Natural killer cell (primary cell): ENCODE data around the gene SCMH1. TPM values are rescaled to one million over a fixed set of nuclear protein-coding genes. Genes with fewer than 3 reads are reported as not detected.

Experiments used
- ATAC-seq, 3 donors: fragments of 150-1000 bp in 2 of 3; fragments of 200-7000 bp in 1 of 3; cut with Tn5 transposase; 1 replicate in 1 of 3; 2 replicates in 2 of 3; pipeline ENCODE4 v1.10.0; 2021; ENCODE audit warnings: mild to moderate bottlenecking in 2 of 3, moderate library complexity in 2 of 3
- DNase-seq, 2 donors: peaks; one replicate each; pipeline versions ENCODE4 v3.0.0 to v3.0.0-alpha.2; 2013 to 2021; ENCODE audit warnings: mixed read lengths in 1 of 2
- H3K27ac ChIP-seq: one replicate; pipeline ENCODE4 v1.5.1; 2013; ENCODE audit warnings: mild to moderate bottlenecking, low read length
- H3K27me3 ChIP-seq: one replicate; pipeline ENCODE4 v1.6.1; 2013; ENCODE audit warnings: low read length; ENCODE audit not compliant: control insufficient read depth, insufficient read depth
- H3K36me3 ChIP-seq: one replicate; pipeline ENCODE4 v1.6.1; 2013; ENCODE audit warnings: low read length; ENCODE audit not compliant: control insufficient read depth, insufficient read depth
- H3K4me1 ChIP-seq: one replicate; pipeline ENCODE4 v1.6.1; 2013; ENCODE audit warnings: low read length; ENCODE audit not compliant: control insufficient read depth, insufficient read depth
- H3K4me3 ChIP-seq: one replicate; pipeline ENCODE4 v1.5.1; 2013; ENCODE audit warnings: low read length
- H3K9me3 ChIP-seq: one replicate; pipeline ENCODE4 v1.6.1; 2013; ENCODE audit warnings: low read length; ENCODE audit not compliant: control insufficient read depth, insufficient read depth
- H3K27ac Mint-ChIP-seq, 2 donors: one replicate each; pipeline ENCODE4 v1.8.0; 2022; ENCODE audit warnings: mild to moderate bottlenecking in 2 of 2, mixed read lengths in 2 of 2, moderate library complexity in 1 of 2
- H3K27me3 Mint-ChIP-seq, 2 donors: one replicate each; pipeline ENCODE4 v1.8.0; 2022; ENCODE audit warnings: low read depth in 2 of 2, mixed read lengths in 2 of 2
- H3K36me3 Mint-ChIP-seq: one replicate; pipeline ENCODE4 v1.8.0; 2022; ENCODE audit warnings: mixed read lengths
- H3K4me1 Mint-ChIP-seq, 2 donors: one replicate each; pipeline ENCODE4 v1.8.0; 2022; ENCODE audit warnings: mixed read lengths in 2 of 2
- H3K4me3 Mint-ChIP-seq: one replicate; pipeline ENCODE4 v1.8.0; 2022; ENCODE audit warnings: mild to moderate bottlenecking, moderate library complexity, mixed read lengths
- H3K9me3 Mint-ChIP-seq, 2 donors: one replicate each; pipeline ENCODE4 v1.8.0; 2022; ENCODE audit warnings: mixed read lengths in 2 of 2
- WGBS: methylation state at CpG from one replicate; pipeline ENCODE4 v1.1.7; 2013; ENCODE audit warnings: missing lambda C conversion rate; ENCODE audit not compliant: insufficient coverage; 5-methylcytosine and 5-hydroxymethylcytosine counted together
- intact Hi-C: fragments of 100-400 bp; cut with micrococcal nuclease; formaldehyde crosslinking; loops from one replicate; pipeline ENCODE4 v1.14.2; 2022
- total RNA-seq, 4 donors: library from RNA; stranded (reverse); fragments of 120-200 nt in 1 of 4; gene quantifications; one replicate each; pipeline versions ENCODE4 v1.2.3 to v1.2.4, GENCODE V29; 2013 to 2022
- TF ChIP-seq, protein P1 (sequence below): fragments of 200-600 bp; IDR thresholded peaks from one replicate; pipeline ENCODE4 v1.8.0; 2022; ENCODE audit warnings: antibody characterized with exemption

Gene SCMH1
- total RNA-seq, 3 donors from 2014 or later (not counting 1 experiment from before 2014, with no cell fraction given) = 8.3 to 10.2 (median 9.1) TPM

DNA sequence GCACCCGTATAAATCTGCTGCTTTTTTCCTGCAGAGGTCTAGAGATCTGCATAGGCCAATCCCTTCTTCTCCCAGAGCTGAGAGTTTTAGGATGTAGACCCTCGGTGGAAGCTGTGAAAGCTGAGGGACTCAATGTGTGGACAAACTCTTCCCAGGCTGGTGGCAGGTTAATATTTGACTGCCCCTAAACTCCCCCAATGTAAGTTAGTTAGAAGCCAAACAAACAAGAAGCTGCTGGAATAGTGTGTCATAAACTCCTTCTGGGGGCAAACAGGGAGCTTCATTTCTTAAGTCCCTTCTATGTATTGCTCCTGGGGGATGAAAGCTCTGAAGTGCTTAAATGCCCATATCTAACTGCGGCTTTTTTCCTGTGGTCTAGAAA is 72.3 kb downstream of the SCMH1 start:
- WGBS = 96% methylated on average over 3 of the region's 3 CpGs

DNA sequence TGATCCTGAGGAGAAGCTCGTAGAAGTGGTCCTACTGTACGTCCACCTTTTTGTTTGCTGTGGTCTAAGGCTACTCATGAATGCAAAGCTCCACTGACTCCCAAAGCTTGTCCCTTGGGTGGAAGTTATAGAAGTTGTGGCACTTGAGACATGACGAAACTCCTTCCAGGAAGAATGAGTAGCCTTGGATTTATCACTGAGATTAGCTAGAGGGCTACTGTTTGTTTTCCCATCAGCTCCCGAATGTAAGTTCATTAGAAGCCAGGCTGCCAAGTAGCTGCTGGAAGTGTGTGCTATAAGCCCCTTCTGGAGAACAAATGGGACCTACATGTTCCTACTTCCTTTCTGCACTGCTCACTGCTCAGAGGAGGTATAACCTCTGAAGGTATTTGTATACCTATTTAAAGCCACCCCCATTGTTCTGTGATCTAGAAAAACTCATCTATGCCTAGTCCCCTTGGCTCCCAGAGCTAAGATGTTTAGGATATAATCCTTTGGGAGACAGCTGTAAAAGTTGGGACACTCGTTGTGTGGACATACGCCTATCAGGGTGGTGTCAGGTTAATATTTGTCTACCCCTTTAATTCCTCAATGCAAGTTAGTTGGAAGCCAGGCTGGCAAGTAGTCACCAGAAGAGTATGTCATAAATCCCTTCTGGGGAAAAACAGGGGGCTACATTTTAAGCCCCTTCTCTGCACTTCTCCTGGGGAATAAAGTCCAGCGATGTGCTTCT is 72.9 kb downstream of the SCMH1 start:
- Histone ChIP-seq H3K36me3 (no peaks in the 10 kb centered on the region), H3K4me3 (no peak overlapping the region), H3K27me3 (no peaks in the 10 kb centered on the region), H3K9me3 (peaks cover 3% of the 10 kb centered on the region), H3K27ac (no peak overlapping the region), H3K4me1 (no peaks in the 10 kb centered on the region)
- 93% methylated on average over 7 of the region's 7 CpGs for WGBS
- DNase-seq (no peak), ATAC-seq (no peak)
- Mint-ChIP-seq H3K4me1 (no peaks in the 10 kb centered on the region), H3K4me3 (no peak overlapping the region), H3K27me3 (no peaks in the 10 kb centered on the region), H3K27ac (no peak overlapping the region), H3K36me3 (peaks cover 17% of the 10 kb centered on the region), H3K9me3 (peaks cover 3 to 8% of the 10 kb centered on the region in 2 donors)
- intact Hi-C loops = no loop called here
- TF ChIP-seq, protein P1, sequence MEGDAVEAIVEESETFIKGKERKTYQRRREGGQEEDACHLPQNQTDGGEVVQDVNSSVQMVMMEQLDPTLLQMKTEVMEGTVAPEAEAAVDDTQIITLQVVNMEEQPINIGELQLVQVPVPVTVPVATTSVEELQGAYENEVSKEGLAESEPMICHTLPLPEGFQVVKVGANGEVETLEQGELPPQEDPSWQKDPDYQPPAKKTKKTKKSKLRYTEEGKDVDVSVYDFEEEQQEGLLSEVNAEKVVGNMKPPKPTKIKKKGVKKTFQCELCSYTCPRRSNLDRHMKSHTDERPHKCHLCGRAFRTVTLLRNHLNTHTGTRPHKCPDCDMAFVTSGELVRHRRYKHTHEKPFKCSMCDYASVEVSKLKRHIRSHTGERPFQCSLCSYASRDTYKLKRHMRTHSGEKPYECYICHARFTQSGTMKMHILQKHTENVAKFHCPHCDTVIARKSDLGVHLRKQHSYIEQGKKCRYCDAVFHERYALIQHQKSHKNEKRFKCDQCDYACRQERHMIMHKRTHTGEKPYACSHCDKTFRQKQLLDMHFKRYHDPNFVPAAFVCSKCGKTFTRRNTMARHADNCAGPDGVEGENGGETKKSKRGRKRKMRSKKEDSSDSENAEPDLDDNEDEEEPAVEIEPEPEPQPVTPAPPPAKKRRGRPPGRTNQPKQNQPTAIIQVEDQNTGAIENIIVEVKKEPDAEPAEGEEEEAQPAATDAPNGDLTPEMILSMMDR = no peak

More for the DNA sequence above, 72.3 kb downstream of the SCMH1 start:
- intact Hi-C loops = no loop called here
- H3K27me3 Mint-ChIP-seq = no peaks in the 10 kb centered on the region
- H3K4me3 Mint-ChIP-seq = no peak overlapping the region
- H3K27ac Mint-ChIP-seq = no peak overlapping the region
- TF ChIP-seq, protein P1 = no peak
- Histone ChIP-seq H3K4me3 (no peak overlapping the region), H3K27me3 (no peaks in the 10 kb centered on the region), H3K4me1 (no peaks in the 10 kb centered on the region), H3K27ac (no peak overlapping the region), H3K36me3 (no peaks in the 10 kb centered on the region), H3K9me3 (peaks cover 3% of the 10 kb centered on the region)
- ATAC-seq (no peak), DNase-seq (no peak)
- H3K4me1 Mint-ChIP-seq = no peaks in the 10 kb centered on the region
- H3K36me3 Mint-ChIP-seq = peaks cover 17% of the 10 kb centered on the region
- H3K9me3 Mint-ChIP-seq = peaks cover 3 to 8% of the 10 kb centered on the region in 2 donors

DNA sequence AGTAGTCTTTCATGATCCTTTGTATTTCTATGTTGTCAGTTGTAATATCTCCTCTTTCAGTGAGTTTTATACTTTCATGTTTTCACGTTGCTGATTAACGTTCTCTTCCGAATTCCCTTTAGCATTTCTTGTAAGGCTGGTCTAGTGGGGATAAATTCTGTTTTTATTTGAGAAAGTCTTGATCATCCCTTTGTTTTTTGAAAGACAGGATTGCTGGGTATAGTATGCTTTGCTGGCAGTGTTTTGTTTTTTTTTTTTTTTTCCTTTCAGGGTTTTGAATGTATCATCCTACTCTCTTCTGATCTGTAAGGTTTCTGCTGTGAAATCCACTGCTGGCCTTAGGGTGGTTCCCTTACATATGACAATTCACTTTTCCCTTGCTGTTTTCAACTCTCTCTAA is 74.4 kb downstream of the SCMH1 start:
- Histone ChIP-seq H3K9me3 (peaks cover 3% of the 10 kb centered on the region), H3K36me3 (no peaks in the 10 kb centered on the region), H3K4me1 (no peaks in the 10 kb centered on the region), H3K27me3 (no peaks in the 10 kb centered on the region), H3K27ac (no peak overlapping the region), H3K4me3 (no peak overlapping the region)
- H3K36me3 Mint-ChIP-seq = peaks cover 17% of the 10 kb centered on the region
- TF ChIP-seq, protein P1 = no peak
- peaks cover 3 to 8% of the 10 kb centered on the region in 2 donors for H3K9me3 Mint-ChIP-seq
- WGBS = 96% methylated on average over 3 of the region's 3 CpGs
- intact Hi-C loops = no loop called here
- H3K4me1 Mint-ChIP-seq = no peaks in the 10 kb centered on the region
- DNase-seq (no peak), ATAC-seq (no peak)
- H3K27me3 Mint-ChIP-seq = no peaks in the 10 kb centered on the region
- H3K27ac Mint-ChIP-seq = no peak overlapping the region
- no peak overlapping the region for H3K4me3 Mint-ChIP-seq

DNA sequence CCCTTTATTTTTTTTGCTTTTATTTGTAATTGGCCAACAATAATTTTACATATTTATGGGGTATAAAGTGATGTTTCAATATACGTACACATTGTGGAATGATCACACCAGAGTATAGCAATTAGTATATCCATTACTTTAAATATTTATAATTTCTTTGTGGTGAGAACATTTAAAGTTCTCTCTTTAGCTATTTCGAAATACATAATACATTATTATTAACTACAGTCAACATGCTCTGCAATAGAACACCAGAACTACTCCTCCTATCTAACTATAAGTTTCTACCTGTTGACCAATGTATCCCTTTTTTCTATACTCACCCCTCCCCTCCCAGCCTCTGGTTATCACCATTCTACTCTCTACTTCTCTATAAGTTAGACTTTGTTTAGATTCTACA is 77.4 kb downstream of the SCMH1 start:
- no peak for DNase-seq
- H3K9me3 Mint-ChIP-seq = peaks cover 3 to 8% of the 10 kb centered on the region in 2 donors
- H3K27ac Mint-ChIP-seq = no peak overlapping the region
- intact Hi-C loops = no loop called here
- H3K4me3 Mint-ChIP-seq = no peak overlapping the region
- TF ChIP-seq, protein P1 = no peak
- Histone ChIP-seq H3K9me3 (peaks cover 3% of the 10 kb centered on the region), H3K36me3 (no peaks in the 10 kb centered on the region), H3K4me3 (no peak overlapping the region), H3K27ac (no peak overlapping the region), H3K4me1 (no peaks in the 10 kb centered on the region), H3K27me3 (no peaks in the 10 kb centered on the region)
- H3K36me3 Mint-ChIP-seq = peaks cover 17% of the 10 kb centered on the region
- no peaks in the 10 kb centered on the region for H3K4me1 Mint-ChIP-seq
- no peaks in the 10 kb centered on the region for H3K27me3 Mint-ChIP-seq
- 100% methylated on average over 1 of the region's 2 CpGs for WGBS
- no peak for ATAC-seq
